HG02610 (cell line): ENCODE results near the gene MTX1.

Experiments used
- ATAC-seq: cut with Tn5 transposase; IDR thresholded peaks from one replicate; pipeline ENCODE4 v1.9.1; 2021; ENCODE audit warnings: mild to moderate bottlenecking, moderate library complexity; ENCODE audit not compliant: unreplicated experiment

The MTX1 gene

DNA sequence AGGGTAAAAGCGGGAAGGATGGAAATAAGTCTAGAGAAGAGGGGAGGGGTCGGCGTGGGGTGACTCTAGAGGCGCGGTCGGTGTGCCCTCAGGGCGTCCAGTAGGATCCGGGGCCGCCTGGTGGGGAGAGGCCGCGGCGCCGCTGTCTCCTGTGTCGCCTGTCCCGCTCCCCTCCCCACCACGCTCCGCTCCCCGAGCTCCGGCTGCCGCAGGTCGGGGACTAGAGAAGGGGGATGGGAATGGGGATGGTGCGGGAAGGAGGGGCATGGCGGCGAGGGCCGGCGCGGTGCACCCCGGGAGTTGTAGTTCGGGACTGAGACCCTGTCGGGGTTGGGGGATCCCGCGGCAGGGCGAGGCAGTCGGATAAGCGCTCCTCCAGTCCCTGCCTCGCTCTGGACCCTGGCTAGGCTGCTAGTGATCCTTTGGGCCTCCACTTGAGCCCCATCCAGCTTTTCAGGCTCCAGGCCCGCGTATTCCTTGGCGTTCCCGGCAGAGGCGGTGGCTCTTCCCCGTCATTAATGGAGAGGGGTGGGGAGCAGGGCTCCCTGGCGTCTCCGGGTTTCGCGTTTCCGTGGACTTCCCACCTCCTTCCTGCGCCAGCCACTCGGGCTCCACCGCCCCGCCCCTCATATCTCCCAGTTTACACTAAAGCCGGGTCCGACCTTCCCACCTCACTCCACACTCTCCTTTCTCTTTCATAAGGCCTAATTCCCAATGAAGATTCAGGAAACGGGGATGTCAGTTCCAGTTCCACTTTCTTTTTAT, 46.9 kb downstream of the MTX1 start, which contains the start of gene ENTREP3:
ENTREP3 (minus strand) TSS at position 241 of the 765 bp plus-strand sequence. CDS start 606 bp downstream, outside the sequence.
- ATAC-seq: peak; percentile 64

- ATAC-seq: no peak
Measured at GRCh38 chr1:155256058-155256852, 47.8 kb downstream of the MTX1 start.

DNA sequence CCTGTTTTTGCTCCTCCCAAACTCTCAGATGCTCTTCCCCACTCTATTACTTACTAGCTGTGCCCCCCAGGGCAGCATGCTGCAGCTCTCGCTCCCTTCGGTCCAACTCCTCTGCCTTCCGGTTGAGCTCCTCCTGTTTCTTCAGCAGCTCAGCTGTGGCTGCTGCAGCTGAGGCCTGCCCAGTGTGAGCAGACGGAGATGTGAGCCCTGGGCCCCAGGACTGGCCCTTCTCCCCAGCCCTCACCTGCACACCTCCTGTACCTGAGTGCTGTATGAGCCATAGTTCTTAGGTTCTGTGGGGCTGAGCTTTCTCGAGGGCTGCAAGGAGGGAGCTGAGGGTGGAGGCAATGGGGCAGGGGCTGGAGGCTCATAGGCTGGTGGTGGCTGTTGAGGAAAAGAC, 51.8 kb downstream of the MTX1 start:
- no peak for ATAC-seq

DNA sequence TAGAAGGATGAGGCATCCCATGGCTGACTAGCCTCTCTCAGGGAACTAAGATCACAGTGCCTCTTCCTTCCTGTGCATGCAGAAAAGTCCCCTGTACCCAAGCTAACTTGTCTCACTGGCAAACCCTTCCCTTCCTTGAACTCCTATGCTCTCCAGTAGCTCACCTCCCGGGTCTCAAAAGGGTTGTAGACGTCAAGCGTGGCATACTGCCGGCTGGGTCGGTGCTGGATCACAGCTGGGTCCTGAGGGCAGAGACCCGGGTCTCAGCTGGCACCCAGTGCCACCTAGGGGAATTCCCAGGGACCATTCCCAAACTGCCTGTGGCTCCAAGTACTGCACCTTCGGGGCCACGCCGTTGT, 53.0 kb downstream of the MTX1 start:
- ATAC-seq: peak; percentile 10

DNA sequence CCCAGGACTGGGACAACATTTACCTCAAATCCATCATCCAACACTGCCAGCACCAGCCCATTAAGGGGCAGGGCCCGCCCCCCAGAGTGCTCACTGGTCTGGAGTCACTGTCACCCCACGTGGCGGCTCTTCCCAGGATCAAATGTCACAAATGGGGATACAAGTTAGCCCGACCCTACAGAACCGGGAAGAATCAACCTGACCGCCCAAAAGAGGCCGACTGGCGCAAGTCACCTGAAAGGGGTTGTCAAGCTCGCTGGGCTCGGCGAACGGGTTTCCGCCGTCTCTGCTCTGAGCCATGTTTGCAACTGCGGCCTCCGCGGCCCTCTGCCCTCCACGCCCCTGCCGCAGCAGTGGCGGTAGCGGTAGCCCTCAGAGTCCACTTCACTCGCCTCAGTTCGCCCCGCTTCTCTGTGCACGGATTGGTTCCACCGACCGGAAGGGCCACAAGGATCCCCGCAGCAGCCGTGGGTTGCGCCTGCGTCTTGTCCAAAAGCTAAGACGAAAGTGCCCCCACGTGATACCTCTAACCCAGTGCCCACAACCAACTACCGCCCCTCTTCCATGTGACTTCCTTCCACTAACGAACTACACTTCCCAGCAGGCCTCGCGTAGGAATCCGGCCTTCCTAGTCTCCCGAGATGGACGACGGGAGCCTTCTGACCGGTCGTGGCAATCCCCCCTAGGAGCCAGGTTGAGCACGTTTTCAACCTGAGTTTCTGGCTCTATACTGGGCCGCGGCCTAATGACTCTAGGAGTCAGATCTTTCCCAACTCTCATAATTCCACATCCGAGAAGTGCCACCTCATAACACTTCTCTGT, 53.6 kb downstream of the MTX1 start, which contains the start of gene SCAMP3:
SCAMP3 (minus strand) TSS at position 509 of the 822 bp plus-strand sequence; CDS start at position 300, 209 bp downstream.
- ATAC-seq: peak; percentile 90

DNA sequence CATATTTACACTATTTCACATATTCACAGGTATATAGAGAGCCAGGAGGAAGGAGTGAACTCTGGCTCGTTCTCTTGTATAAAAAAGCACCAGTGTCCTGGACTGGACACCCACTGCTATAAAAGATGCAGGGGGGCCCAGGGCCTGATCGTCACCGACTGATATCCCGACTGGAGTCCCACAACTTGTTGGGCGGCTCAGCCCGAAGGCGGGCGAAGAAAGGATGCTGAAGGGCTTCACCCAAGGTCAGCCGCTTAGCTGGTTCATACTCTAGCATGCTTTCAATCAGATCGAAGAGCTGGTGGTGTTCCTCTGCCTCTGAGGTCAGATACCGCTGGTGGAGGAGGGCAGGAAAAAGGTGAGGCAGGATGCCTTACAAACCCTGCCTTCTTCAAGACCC, 54.6 kb downstream of the MTX1 start:
- ATAC-seq: no peak
